Lung (tissue), 12 donors: ENCODE measurements around the gene PXT1. TPM values are rescaled to one million over a fixed set of nuclear protein-coding genes. Genes with fewer than 3 reads are reported as not detected.

Source experiments
- ATAC-seq: fragments of 200-7000 bp; cut with Tn5 transposase; one replicate; pipeline ENCODE4 v1.9.1; 2020; ENCODE audit warnings: moderate number of reproducible peaks; ENCODE audit not compliant: insufficient read depth, low FRiP score
- DNase-seq, 3 donors: peaks; one replicate each; pipeline ENCODE4 v3.0.0-alpha.2; 2013 to 2017
- H3K27ac ChIP-seq, 2 donors: one replicate each; pipeline ENCODE4 v1.5.1; 2013; ENCODE audit warnings: mild to moderate bottlenecking in 2 of 2, moderate library complexity in 2 of 2, control low read depth in 1 of 2, inconsistent platforms in 1 of 2, low read depth in 1 of 2, low read length in 1 of 2
- H3K27me3 ChIP-seq, 3 donors: one replicate each; pipeline ENCODE4 v1.5.1; 2013; ENCODE audit warnings: low read length in 2 of 3; ENCODE audit not compliant: control insufficient read depth in 3 of 3, insufficient read depth in 3 of 3
- H3K36me3 ChIP-seq, 4 donors: one replicate each; pipeline ENCODE4 v1.5.1; 2013; ENCODE audit warnings: low read length in 4 of 4, mild to moderate bottlenecking in 1 of 4, moderate library complexity in 1 of 4; ENCODE audit not compliant: control insufficient read depth in 4 of 4, insufficient read depth in 4 of 4
- H3K4me1 ChIP-seq, 5 donors: one replicate each; pipeline ENCODE4 v1.5.1; 2013; ENCODE audit warnings: low read length in 5 of 5, mild to moderate bottlenecking in 2 of 5, moderate library complexity in 1 of 5; ENCODE audit not compliant: control insufficient read depth in 5 of 5, insufficient read depth in 5 of 5
- H3K4me3 ChIP-seq: one replicate; pipeline ENCODE4 v1.5.1; 2013; ENCODE audit warnings: mild to moderate bottlenecking, control low read depth, moderate library complexity
- H3K9ac ChIP-seq, 2 donors: one replicate each; pipeline ENCODE4 v1.5.1; 2013; ENCODE audit warnings: low read length in 2 of 2, control low read depth in 1 of 2; ENCODE audit not compliant: insufficient read depth in 1 of 2
- H3K9me3 ChIP-seq, 4 donors: one replicate each; pipeline ENCODE4 v1.5.1; 2013; ENCODE audit warnings: low read length in 3 of 4, mild to moderate bottlenecking in 1 of 4, moderate library complexity in 1 of 4; ENCODE audit not compliant: control insufficient read depth in 4 of 4, insufficient read depth in 3 of 4
- WGBS, 2 donors: extraction: QIAGEN DNeasy Blood & Tissue Kit; methylation state at CpG; one replicate each; pipeline ENCODE4 v1.1.7; 2013; 5-methylcytosine and 5-hydroxymethylcytosine counted together
- polyA plus RNA-seq, 2 donors: library from polyadenylated mRNA; stranded (reverse); fragments of 200-250 nt; gene quantifications; one replicate each; pipeline ENCODE4 v1.2.1, GENCODE V29; 2013
- total RNA-seq, 2 donors: library from RNA; depleted of rRNA in 1 of 2; stranded (reverse); fragments of >200 nt in 1 of 2; gene quantifications; one replicate each; pipeline ENCODE4 v1.2.1, GENCODE V29; 2014 to 2021
- TF ChIP-seq, protein P1 (sequence below): IDR thresholded peaks from 2 replicates; pipeline ENCODE4 v1.5.1; 2012; ENCODE audit warnings: mild to moderate bottlenecking; ENCODE audit errors: control extremely low read depth, extremely low read depth
- donor health status: control.
- donor health status: control.
- donor health status: Bipolar disorder and iron deficiency.
- donor health status: healthy.
- donor health status: DM: yes; HTN: yes; CAD: no.

PXT1 gene
- total and polyA plus RNA-seq, 4 donors, result 0.06 to 0.12 TPM; not detected in 2

DNA sequence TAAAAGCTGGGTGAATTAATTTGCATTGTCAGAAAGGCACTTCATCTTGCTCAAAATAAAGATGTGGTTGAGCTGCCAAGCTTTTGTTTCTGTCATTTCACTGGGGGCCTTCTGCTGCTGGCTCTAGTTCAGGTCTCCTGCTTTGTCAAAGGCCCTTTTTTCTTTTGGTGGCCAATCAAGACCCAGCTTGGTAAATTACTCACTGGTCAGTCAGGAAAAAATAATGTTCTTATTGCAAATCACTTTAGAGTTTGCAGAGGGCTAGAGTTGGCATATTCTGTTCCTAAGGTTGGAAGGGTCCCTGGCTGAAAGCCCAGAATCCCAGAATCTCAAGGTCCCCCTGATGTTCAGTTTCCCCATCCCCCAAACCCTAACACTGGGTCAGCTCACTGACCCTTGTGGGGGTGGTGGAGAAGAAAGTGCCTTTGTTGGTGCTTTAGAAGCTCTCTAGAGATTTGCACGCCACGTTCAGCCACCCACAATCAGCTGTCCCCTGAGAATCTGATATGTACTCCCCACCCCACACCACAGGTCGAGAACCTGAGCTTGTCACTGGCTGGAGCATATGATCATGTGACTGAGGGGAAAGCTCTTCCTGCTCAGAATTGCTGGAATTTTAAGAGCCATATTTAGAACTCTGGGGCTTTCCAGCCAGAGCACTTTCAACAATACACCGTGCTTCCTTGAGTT is 84.3 kb downstream of the PXT1 start:
- 33 to 66% methylated on average over 4 of the region's 4 CpGs for WGBS, 2 donors
- Histone ChIP-seq H3K9me3 (no peaks in the 10 kb centered on the region), H3K27me3 (no peaks in the 10 kb centered on the region), H3K4me3 (no peak overlapping the region), H3K9ac (no peak overlapping the region), H3K4me1 (peaks cover 0 to 7% (median 0%) of the 10 kb centered on the region in 5 donors), H3K27ac (no peak overlapping the region), H3K36me3 (peaks cover 0 to 4% (median 0%) of the 10 kb centered on the region in 4 donors)
- ATAC-seq, result peak; percentile 44
- TF ChIP-seq, protein P1, sequence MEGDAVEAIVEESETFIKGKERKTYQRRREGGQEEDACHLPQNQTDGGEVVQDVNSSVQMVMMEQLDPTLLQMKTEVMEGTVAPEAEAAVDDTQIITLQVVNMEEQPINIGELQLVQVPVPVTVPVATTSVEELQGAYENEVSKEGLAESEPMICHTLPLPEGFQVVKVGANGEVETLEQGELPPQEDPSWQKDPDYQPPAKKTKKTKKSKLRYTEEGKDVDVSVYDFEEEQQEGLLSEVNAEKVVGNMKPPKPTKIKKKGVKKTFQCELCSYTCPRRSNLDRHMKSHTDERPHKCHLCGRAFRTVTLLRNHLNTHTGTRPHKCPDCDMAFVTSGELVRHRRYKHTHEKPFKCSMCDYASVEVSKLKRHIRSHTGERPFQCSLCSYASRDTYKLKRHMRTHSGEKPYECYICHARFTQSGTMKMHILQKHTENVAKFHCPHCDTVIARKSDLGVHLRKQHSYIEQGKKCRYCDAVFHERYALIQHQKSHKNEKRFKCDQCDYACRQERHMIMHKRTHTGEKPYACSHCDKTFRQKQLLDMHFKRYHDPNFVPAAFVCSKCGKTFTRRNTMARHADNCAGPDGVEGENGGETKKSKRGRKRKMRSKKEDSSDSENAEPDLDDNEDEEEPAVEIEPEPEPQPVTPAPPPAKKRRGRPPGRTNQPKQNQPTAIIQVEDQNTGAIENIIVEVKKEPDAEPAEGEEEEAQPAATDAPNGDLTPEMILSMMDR, result no peak
- peak in 1 of 3 donors; percentile 29 for DNase-seq

- TF ChIP-seq, protein P1, result no peak
- H3K4me1 ChIP-seq, result peaks cover 0 to 7% (median 0%) of the 10 kb centered on the region in 5 donors
- H3K27ac ChIP-seq, result no peak overlapping the region
- no peaks in the 10 kb centered on the region for H3K9me3 ChIP-seq
- 84 to 85% methylated on average over 3 of the region's 3 CpGs for WGBS, 2 donors
- ATAC-seq (no peak), DNase-seq (no peak)
- peaks cover 0 to 4% (median 0%) of the 10 kb centered on the region in 4 donors for H3K36me3 ChIP-seq
- no peaks in the 10 kb centered on the region for H3K27me3 ChIP-seq
- no peak overlapping the region for H3K4me3 ChIP-seq
- H3K9ac ChIP-seq, result no peak overlapping the region
These were observed 84.8 kb downstream of the PXT1 start for GRCh38 chr6:36357872-36358225.

DNA sequence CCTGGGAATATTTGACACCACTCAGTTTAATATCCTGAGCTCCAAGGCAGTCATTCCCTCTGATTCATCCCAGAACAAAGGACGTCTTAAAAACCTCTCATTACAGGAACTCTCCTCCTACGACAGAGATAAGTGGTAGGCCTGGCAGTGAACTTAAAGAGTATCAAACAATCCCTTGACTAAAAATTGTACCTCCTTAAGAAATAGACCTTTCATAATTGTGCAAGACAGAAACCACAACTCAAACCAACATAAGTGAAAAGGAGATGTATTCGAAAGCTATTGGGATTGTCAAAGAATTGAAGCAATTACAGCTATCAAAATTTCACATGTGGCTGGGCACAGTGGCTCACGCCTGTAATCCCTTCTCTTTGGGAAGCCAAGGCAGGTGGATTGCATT is 86.8 kb downstream of the PXT1 start:
- WGBS, 2 donors, result 27 to 40% methylated on average over 4 of the region's 4 CpGs
- ATAC-seq (no peak), DNase-seq (no peak)
- Histone ChIP-seq H3K36me3 (no peaks in the 10 kb centered on the region), H3K4me3 (no peak overlapping the region), H3K4me1 (peaks cover 0 to 10% (median 6%) of the 10 kb centered on the region in 5 donors), H3K27me3 (no peaks in the 10 kb centered on the region), H3K27ac (no peak overlapping the region), H3K9ac (no peak overlapping the region), H3K9me3 (peaks cover 0 to 4% (median 0%) of the 10 kb centered on the region in 4 donors)
- TF ChIP-seq, protein P1, result no peak

DNA sequence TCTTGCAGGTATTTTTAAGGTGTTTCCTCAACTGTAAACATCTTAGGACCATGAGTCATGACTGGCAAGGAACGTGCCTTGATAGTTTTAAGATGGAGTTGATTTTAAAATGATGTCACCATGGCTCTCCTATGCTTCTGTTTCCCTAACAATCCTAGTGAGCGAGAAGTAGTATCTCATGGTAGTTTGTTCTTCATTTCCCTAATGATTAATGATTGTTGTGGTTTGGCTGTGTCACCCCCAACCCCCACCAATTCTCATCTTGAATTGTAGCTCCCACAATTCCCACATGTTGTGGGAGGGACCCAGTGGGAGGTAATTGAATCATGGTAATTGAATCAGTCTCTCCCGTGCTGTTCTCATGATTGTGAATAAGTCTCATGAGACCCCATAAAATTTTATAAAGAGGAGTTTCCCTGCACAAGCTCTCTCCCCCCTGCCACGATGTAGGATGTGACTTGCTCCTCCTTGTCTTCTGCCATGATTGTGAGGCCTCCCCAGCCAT is 89.2 kb downstream of the PXT1 start:
- Histone ChIP-seq H3K36me3 (no peaks in the 10 kb centered on the region), H3K27me3 (no peaks in the 10 kb centered on the region), H3K4me1 (peaks cover 0 to 13% (median 7%) of the 10 kb centered on the region in 5 donors), H3K9me3 (peaks cover 0 to 4% (median 0%) of the 10 kb centered on the region in 4 donors), H3K4me3 (no peak overlapping the region), H3K9ac (no peak overlapping the region), H3K27ac (no peak overlapping the region)
- TF ChIP-seq, protein P1, result no peak
- no peak for ATAC-seq
- 81 to 87% methylated on average over 4 of the region's 4 CpGs for WGBS, 2 donors
- no peak for DNase-seq
